OCI-LY7 (cell line): ENCODE results near the gene AKAP8L. TPM values are rescaled to one million over a fixed set of nuclear protein-coding genes. Genes with fewer than 3 reads are reported as not detected.

Experiments
- BruUV-seq: library from RNA; stranded (reverse); fragments of 400-500 nt; replicated peaks from 2 replicates; lab custom pipeline; 2021; lab: Mats Ljungman, UMichigan
- CTCF ChIA-PET: fragments of 300-600 bp; sonication (Branson Sonifier 250); formaldehyde crosslinking; loops from one replicate; lab custom pipeline; 2022; ENCODE audit warnings: antibody characterized with exemption; ENCODE audit not compliant: unreplicated experiment; lab: Charles Lee
- POLR2A ChIA-PET: fragments of 300-600 bp; sonication (Branson Sonifier 250); formaldehyde crosslinking; loops from one replicate; lab custom pipeline; 2022; ENCODE audit warnings: antibody characterized with exemption; lab: Charles Lee
- DNase-seq: peaks from one replicate; pipeline ENCODE4 v3.0.0-alpha.2; 2015; ENCODE audit warnings: low spot score
- H2AFZ ChIP-seq: fragments of 200-600 bp; sonication (generic), shearing (Covaris generic); 2 replicates; pipeline ENCODE4 v1.6.1; 2014; ENCODE audit warnings: mild to moderate bottlenecking, antibody characterized with exemption, low read length, moderate library complexity
- H3K27ac ChIP-seq: fragments of 200-600 bp; sonication (generic); 2 replicates; pipeline ENCODE4 v1.5.1; 2014; ENCODE audit warnings: mixed run types, low read depth, mild to moderate bottlenecking, moderate library complexity, low read length, inconsistent platforms; ENCODE audit not compliant: poor library complexity, severe bottlenecking
- H3K36me3 ChIP-seq: fragments of 200-600 bp; sonication (generic); 2 replicates; pipeline ENCODE4 v1.6.1; 2014; ENCODE audit warnings: mild to moderate bottlenecking, antibody characterized with exemption, low read length, moderate library complexity, mixed read lengths; ENCODE audit not compliant: insufficient read depth
- H3K4me1 ChIP-seq: fragments of 200-600 bp; sonication (generic); 2 replicates; pipeline ENCODE4 v1.5.1; 2014; ENCODE audit warnings: mild to moderate bottlenecking, low read length; ENCODE audit not compliant: insufficient read depth, poor library complexity, severe bottlenecking
- H3K4me2 ChIP-seq: fragments of 200-600 bp; sonication (generic); 2 replicates; pipeline ENCODE4 v1.6.1; 2014; ENCODE audit warnings: mild to moderate bottlenecking, low read length
- H3K4me3 ChIP-seq: fragments of 200-600 bp; sonication (generic); 2 replicates; pipeline ENCODE4 v1.5.1; 2014; ENCODE audit warnings: mild to moderate bottlenecking, low read depth, low read length; ENCODE audit not compliant: poor library complexity, severe bottlenecking
- H3K79me2 ChIP-seq: fragments of 200-600 bp; sonication (generic); 2 replicates; pipeline ENCODE4 v1.6.1; 2016; ENCODE audit warnings: low read depth, mild to moderate bottlenecking, low read length, moderate library complexity, mixed read lengths; ENCODE audit not compliant: insufficient read depth
- H3K9me2 ChIP-seq: fragments of 200-600 bp; sonication (generic); 2 replicates; pipeline ENCODE4 v1.6.1; 2016; ENCODE audit warnings: mild to moderate bottlenecking, low read length, mixed read lengths; ENCODE audit not compliant: insufficient read depth
- H3K9me3 ChIP-seq: fragments of 200-600 bp; sonication (generic); 2 replicates; pipeline ENCODE4 v1.6.1; 2014; ENCODE audit warnings: mild to moderate bottlenecking, mixed run types, low read length, mixed read lengths
- H4K20me1 ChIP-seq: fragments of 200-600 bp; sonication (generic); 2 replicates; pipeline ENCODE4 v1.6.1; 2014; ENCODE audit warnings: mild to moderate bottlenecking, antibody characterized with exemption, low read length, moderate library complexity, mixed read lengths; ENCODE audit not compliant: insufficient read depth
- CTCF ChIP-seq: fragments of 200-600 bp; sonication (generic); conservative IDR thresholded peaks from 2 replicates; pipeline ENCODE4 v1.5.1; 2014; ENCODE audit warnings: mild to moderate bottlenecking, antibody characterized with exemption, low read length, moderate library complexity, mixed read lengths
- EZH2phosphoT487 ChIP-seq: fragments of 200-600 bp; sonication (generic); IDR thresholded peaks from 2 replicates; pipeline ENCODE4 v1.6.1; 2018; ENCODE audit warnings: low read depth, borderline replicate concordance, mild to moderate bottlenecking, mixed run types, antibody characterized with exemption, low read length, moderate library complexity, mixed read lengths
- intact Hi-C: fragments of 100-400 bp; cut with micrococcal nuclease; formaldehyde crosslinking; loops from one replicate; pipeline ENCODE4 v1.10.0; 2022; ENCODE audit not compliant: unreplicated experiment
- total RNA-seq, 2 experiments: library from RNA; depleted of rRNA in 1 of 2; stranded (reverse); fragments of >200 nt in 1 of 2; shearing (Covaris generic) in 1 of 2; gene quantifications; 2 replicates each; pipeline ENCODE4 v1.2.3, GENCODE V29; 2014 to 2022

Gene AKAP8L
- total RNA-seq, 2 experiments from 2014 or later, result 119 to 124 TPM

- DNase-seq, result no peak
- H3K27ac ChIP-seq, result no peak overlapping the region
- no peaks in the 10 kb centered on the region for H3K9me2 ChIP-seq
- H3K4me2 ChIP-seq, result no peak overlapping the region
- peaks cover under 1% of the 10 kb centered on the region for H3K4me1 ChIP-seq
- H4K20me1 ChIP-seq, result no peaks in the 10 kb centered on the region; the same call in 1 of the 2 replicates
- ChIA-PET CTCF (no interaction called here), POLR2A (no interaction called here)
- peaks cover 7% of the 10 kb centered on the region; the same call in 1 of the 2 replicates for H3K79me2 ChIP-seq
- no peak overlapping the region for H2AFZ ChIP-seq
- no peaks in the 10 kb centered on the region for H3K9me3 ChIP-seq
- intact Hi-C loops, result no loop called here
- no peak for TF ChIP-seq EZH2phosphoT487
- TF ChIP-seq CTCF, result no peak
- peaks cover 77% of the 10 kb centered on the region for H3K36me3 ChIP-seq
- H3K4me3 ChIP-seq, result no peak overlapping the region
- no TSS peak for BruUV-seq
These were observed 6.6 kb upstream of the AKAP8L start for GRCh38 chr19:15425321-15425950.

- Histone ChIP-seq H3K4me2 (no peak overlapping the region), H3K36me3 (peaks cover 73% of the 10 kb centered on the region), H3K27ac (no peak overlapping the region), H3K9me2 (no peaks in the 10 kb centered on the region), H4K20me1 (no peaks in the 10 kb centered on the region; the same call in 1 of the 2 replicates), H2AFZ (no peak overlapping the region), H3K79me2 (0 out of 2 replicates have a peak, but pooled peaks cover under 1% of the 10 kb centered on the region), H3K4me1 (peaks cover 2% of the 10 kb centered on the region), H3K4me3 (no peak overlapping the region), H3K9me3 (no peaks in the 10 kb centered on the region)
- TF ChIP-seq CTCF, result no peak
- no peak for TF ChIP-seq EZH2phosphoT487
- no peak for DNase-seq
- BruUV-seq, result no TSS peak
- intact Hi-C loops, result no loop called here
- POLR2A ChIA-PET, result no interaction called here
- CTCF ChIA-PET, result no interaction called here
These were observed 6.0 kb upstream of the AKAP8L start for GRCh38 chr19:15424692-15425272.

GRCh38 chr19:15424121-15424520 is 5.3 kb upstream of the AKAP8L start:
- ChIA-PET POLR2A (no interaction called here), CTCF (no interaction called here)
- Histone ChIP-seq H3K4me1 (peaks cover 8% of the 10 kb centered on the region), H3K36me3 (peaks cover 66% of the 10 kb centered on the region), H2AFZ (no peak overlapping the region), H3K27ac (no peak overlapping the region), H3K4me2 (no peak overlapping the region), H4K20me1 (no peaks in the 10 kb centered on the region; the same call in 1 of the 2 replicates), H3K9me3 (no peaks in the 10 kb centered on the region), H3K79me2 (no peaks in the 10 kb centered on the region), H3K9me2 (no peaks in the 10 kb centered on the region), H3K4me3 (no peak overlapping the region)
- TF ChIP-seq EZH2phosphoT487 (no peak), CTCF (no peak)
- DNase-seq, result no peak
- BruUV-seq, result no TSS peak
- intact Hi-C loops, result no loop called here
